KMS-11 (cell line): Measurements from ENCODE around the gene NR4A1.

ENCODE experiments used
- H2AFZ ChIP-seq: fragments of 200-600 bp; sonication (generic); 2 replicates; pipeline ENCODE4 v1.6.1; 2016; ENCODE audit warnings: antibody characterized with exemption, mixed run types, low read depth
- H3K27ac ChIP-seq: fragments of 200-600 bp; sonication (generic); 2 replicates; pipeline ENCODE4 v1.6.1; 2016; ENCODE audit warnings: mild to moderate bottlenecking, mixed run types
- H3K27me3 ChIP-seq: fragments of 200-600 bp; sonication (generic); 2 replicates; pipeline ENCODE4 v1.6.1; 2017; ENCODE audit warnings: mild to moderate bottlenecking, low read depth, mixed run types, moderate library complexity; ENCODE audit not compliant: insufficient read depth
- H3K36me3 ChIP-seq: fragments of 200-600 bp; sonication (generic); 2 replicates; pipeline ENCODE4 v1.6.1; 2017; ENCODE audit warnings: mild to moderate bottlenecking, mixed run types; ENCODE audit not compliant: insufficient read depth
- H3K4me1 ChIP-seq: fragments of 200-600 bp; sonication (generic); 2 replicates; pipeline ENCODE4 v1.6.1; 2016; ENCODE audit warnings: mild to moderate bottlenecking, low read depth, mixed run types; ENCODE audit not compliant: poor library complexity, severe bottlenecking
- H3K4me2 ChIP-seq: fragments of 200-600 bp; sonication (generic); 2 replicates; pipeline ENCODE4 v1.7.0; 2016; ENCODE audit warnings: mild to moderate bottlenecking, mixed run types
- H3K4me3 ChIP-seq: fragments of 200-600 bp; sonication (generic); IDR thresholded peaks from 2 replicates; pipeline ENCODE4 v1.6.1; 2017; ENCODE audit warnings: low read depth, low read length, mixed read lengths; ENCODE audit not compliant: insufficient read depth
- H3K79me2 ChIP-seq: fragments of 200-600 bp; sonication (generic); 2 replicates; pipeline ENCODE4 v1.6.1; 2016; ENCODE audit warnings: low read depth, mixed run types; ENCODE audit not compliant: insufficient read depth
- H3K9ac ChIP-seq: fragments of 200-600 bp; sonication (generic); 2 replicates; pipeline ENCODE4 v1.6.1; 2016; ENCODE audit warnings: mild to moderate bottlenecking, mixed run types
- H4K20me1 ChIP-seq: fragments of 200-600 bp; sonication (generic); 2 replicates; pipeline ENCODE4 v1.6.1; 2016; ENCODE audit warnings: mild to moderate bottlenecking, mixed run types; ENCODE audit not compliant: insufficient read depth
- CTCF ChIP-seq: fragments of 200-600 bp; sonication (generic); conservative IDR thresholded peaks from 2 replicates; pipeline ENCODE4 v1.6.1; 2017; ENCODE audit warnings: low read depth, mild to moderate bottlenecking, antibody characterized with exemption, low read length, moderate library complexity, mixed read lengths

NR4A1 gene

GRCh38 chr12:52062167-52063081 is 11.2 kb downstream of the NR4A1 start:
- no peak overlapping the region for H2AFZ ChIP-seq
- H3K27ac ChIP-seq: no peak overlapping the region
- peaks cover 20% of the 10 kb centered on the region for H3K27me3 ChIP-seq
- H3K9ac ChIP-seq: no peak overlapping the region
- TF ChIP-seq CTCF: no peak
- H3K4me2 ChIP-seq: no peak overlapping the region
- no peaks in the 10 kb centered on the region for H3K36me3 ChIP-seq
- H3K4me1 ChIP-seq: no peaks in the 10 kb centered on the region
- H4K20me1 ChIP-seq: no peaks in the 10 kb centered on the region
- H3K79me2 ChIP-seq: no peaks in the 10 kb centered on the region
- H3K4me3 ChIP-seq: no peak overlapping the region

- TF ChIP-seq CTCF: no peak
- Histone ChIP-seq H3K27me3 (peaks cover 20% of the 10 kb centered on the region), H3K4me3 (no peak overlapping the region), H4K20me1 (no peaks in the 10 kb centered on the region), H3K36me3 (no peaks in the 10 kb centered on the region), H2AFZ (no peak overlapping the region), H3K4me1 (no peaks in the 10 kb centered on the region), H3K4me2 (no peak overlapping the region), H3K27ac (no peak overlapping the region), H3K9ac (no peak overlapping the region), H3K79me2 (no peaks in the 10 kb centered on the region)
Observed at GRCh38 chr12:52063082-52063924, 12.1 kb downstream of the NR4A1 start.

- H3K27ac ChIP-seq: no peak overlapping the region
- TF ChIP-seq CTCF: no peak
- H3K27me3 ChIP-seq: peaks cover 20% of the 10 kb centered on the region
- H4K20me1 ChIP-seq: no peaks in the 10 kb centered on the region
- no peak overlapping the region for H2AFZ ChIP-seq
- no peaks in the 10 kb centered on the region for H3K36me3 ChIP-seq
- no peaks in the 10 kb centered on the region for H3K79me2 ChIP-seq
- no peaks in the 10 kb centered on the region for H3K4me1 ChIP-seq
- no peak overlapping the region for H3K4me3 ChIP-seq
- no peak overlapping the region for H3K9ac ChIP-seq
- no peak overlapping the region for H3K4me2 ChIP-seq
Observed at GRCh38 chr12:52063981-52064649, 12.9 kb downstream of the NR4A1 start.

- H3K79me2 ChIP-seq: peaks cover 17% of the 10 kb centered on the region
- H3K4me2 ChIP-seq: no peak overlapping the region
- no peak for TF ChIP-seq CTCF
- H3K27me3 ChIP-seq: peaks cover 20% of the 10 kb centered on the region
- no peak overlapping the region for H3K9ac ChIP-seq
- H3K4me3 ChIP-seq: no peak overlapping the region
- H3K36me3 ChIP-seq: no peaks in the 10 kb centered on the region
- no peaks in the 10 kb centered on the region; the same call in 1 of the 2 replicates for H4K20me1 ChIP-seq
- no peak overlapping the region for H2AFZ ChIP-seq
- no peak overlapping the region for H3K27ac ChIP-seq
- H3K4me1 ChIP-seq: peaks cover 10% of the 10 kb centered on the region
Observed at GRCh38 chr12:52066346-52067080, 15.3 kb downstream of the NR4A1 start.
